ENCODE results near the gene TMEM202. TPM values are rescaled to one million over a fixed set of nuclear protein-coding genes. Genes with fewer than 3 reads are reported as not detected.
"Not testable (repeated sequence)": the region's sequence is repeated elsewhere in the genome, so short reads cannot be mapped to it uniquely, and the experiment has no call there.

TMEM202 gene
- total and polyA plus RNA-seq, 10 of the 15 experiments (the other 5 are each of a cell fraction or from before 2014, with no cell fraction given): not detected

GRCh38 chr15:72442848-72443247 is 44.7 kb downstream of the TMEM202 start:
- H3K9me3 ChIP-seq (replicated peaks; ENCODE audit: control insufficient read depth, insufficient read depth, low read length); H3K36me3 ChIP-seq (ENCODE audit: control insufficient read depth in 2 of 2, insufficient read depth in 2 of 2, low read length in 1 of 2); H3K79me2 ChIP-seq (ENCODE audit: control insufficient read depth, insufficient read depth, low read length); H3K4me3 ChIP-seq; RAD21 ChIA-PET (ENCODE audit: unreplicated experiment); FAIRE-seq; in situ Hi-C loops (cut with MboI); SMC1A ChIA-PET (ENCODE audit: uncharacterized antibody, unreplicated experiment); ATAC-seq; BruUV-seq (replicated peaks); H3K4me1 ChIP-seq (ENCODE audit: control insufficient read depth, insufficient read depth, low read length); POLR2A ChIA-PET; DNase-seq (ENCODE audit: low read depth, low spot score); H2AFZ ChIP-seq (ENCODE audit: control insufficient read depth, low read depth, low read length); H3K9ac ChIP-seq (ENCODE audit: control insufficient read depth, insufficient read depth, low read length); intact Hi-C loops (cut with micrococcal nuclease; ENCODE audit: unreplicated experiment); H3K27me3 ChIP-seq (replicated peaks in 1 of 2; ENCODE audit: control insufficient read depth in 2 of 2, insufficient read depth in 2 of 2, low read length in 1 of 2); CTCF ChIA-PET; H4K20me1 ChIP-seq (ENCODE audit: control insufficient read depth, insufficient read depth); H3K4me2 ChIP-seq (ENCODE audit: control insufficient read depth, insufficient read depth); H3K27ac ChIP-seq (ENCODE audit: control insufficient read depth, insufficient read depth): not testable (repeated sequence)
- 88% methylated on average over 1 of the region's 5 CpGs for WGBS (ENCODE audit: insufficient coverage, insufficient replicate concordance, low lambda C conversion rate, missing lambda C conversion rate)

- Histone ChIP-seq H2AFZ (ENCODE audit: control insufficient read depth, low read depth, low read length) (no peak overlapping the region), H3K36me3 (ENCODE audit: control insufficient read depth in 2 of 2, insufficient read depth in 2 of 2, low read length in 1 of 2) (no peaks in the 10 kb centered on the region), H3K4me2 (ENCODE audit: control insufficient read depth, insufficient read depth) (no peak overlapping the region), H3K9me3 (replicated peaks; ENCODE audit: control insufficient read depth, insufficient read depth, low read length) (no peaks in the 10 kb centered on the region), H3K79me2 (ENCODE audit: control insufficient read depth, insufficient read depth, low read length) (no peaks in the 10 kb centered on the region), H3K27ac (ENCODE audit: control insufficient read depth, insufficient read depth) (no peak overlapping the region), H3K27me3 (replicated peaks in 1 of 2; ENCODE audit: control insufficient read depth in 2 of 2, insufficient read depth in 2 of 2, low read length in 1 of 2) (no peaks in the 10 kb centered on the region; a peak in 1 of 4 replicates), H3K9ac (ENCODE audit: control insufficient read depth, insufficient read depth, low read length) (no peak overlapping the region), H4K20me1 (ENCODE audit: control insufficient read depth, insufficient read depth) (no peaks in the 10 kb centered on the region), H3K4me1 (ENCODE audit: control insufficient read depth, insufficient read depth, low read length) (no peaks in the 10 kb centered on the region), H3K4me3 (no peak overlapping the region)
- FAIRE-seq (no peak), DNase-seq (ENCODE audit: low read depth, low spot score) (no peak), ATAC-seq (no peak)
- in situ Hi-C loops (cut with MboI): no loop called here
- ChIA-PET SMC1A (ENCODE audit: uncharacterized antibody, unreplicated experiment) (interaction anchor here (0.6 to 0.9 kb wide), 3 partner anchors 10 to 88 kb away, joined by 3 read pairs; no protein-coding TSS in a partner anchor), RAD21 (ENCODE audit: unreplicated experiment) (interaction anchor here (0.5 kb wide), 1 partner anchor 8 kb away, joined by 5 read pairs; no protein-coding TSS in a partner anchor), CTCF (interaction anchor here (1.3 to 2.0 kb wide), 2 partner anchors 10 to 89 kb away, joined by 3 to 6 read pairs; no protein-coding TSS in a partner anchor), POLR2A (no interaction called here)
- no TSS peak for BruUV-seq (replicated peaks)
- 82% methylated on average over 1 of the region's 1 CpG for WGBS (ENCODE audit: insufficient coverage, insufficient replicate concordance, low lambda C conversion rate, missing lambda C conversion rate)
- intact Hi-C loops (cut with micrococcal nuclease; ENCODE audit: unreplicated experiment): no loop called here
- no peak for TF ChIP-seq ZNF687 (IDR thresholded peaks at IDR 0.05)
- no peak for TF ChIP-seq IRF5 (IDR thresholded peaks at IDR 0.05; ENCODE audit: borderline replicate concordance)
- no peak for TF ChIP-seq ZNF592 (IDR thresholded peaks at IDR 0.05)
- TF ChIP-seq RFX5 (IDR thresholded peaks at IDR 0.05; ENCODE audit: low read depth, low read length): no peak
- no peak for TF ChIP-seq POLR2AphosphoS2 (IDR thresholded peaks at IDR 0.05; ENCODE audit: low read depth, low read length)
- TF ChIP-seq SMARCA5 (IDR thresholded peaks at IDR 0.05): no peak
- no peak for TF ChIP-seq RAD21 (IDR thresholded peaks at IDR 0.05; ENCODE audit: insufficient read depth, low read depth, low read length)
- TF ChIP-seq YBX1 (IDR thresholded peaks at IDR 0.05): no peak
Measured at GRCh38 chr15:72445426-72445825, 47.3 kb downstream of the TMEM202 start.

Data from GM12878 (cell line).